Upper lobe of left lung (tissue), 4 donors: Measurements from ENCODE around the gene SH3GL2.

ENCODE experiments used
- CTCF ChIP-seq, 6 experiments: fragments of 450-650 bp in 4 of 6; fragments of 200-600 bp in 2 of 6; sonication (generic) in 2 of 6; IDR thresholded peaks; one replicate each; pipeline ENCODE4 v1.5.1; 2016 to 2019; ENCODE audit warnings: antibody characterized with exemption in 6 of 6
- EP300 ChIP-seq, 4 donors: sonication (generic); formaldehyde crosslinking; IDR thresholded peaks; one replicate each; pipeline ENCODE4 v1.5.1; 2017; ENCODE audit warnings: antibody characterized with exemption in 4 of 4, control low read depth in 2 of 4
- POLR2A ChIP-seq, 4 donors: fragments of 450-650 bp; IDR thresholded peaks; one replicate each; pipeline ENCODE4 v1.5.1; 2016 to 2017; ENCODE audit warnings: antibody characterized with exemption in 4 of 4, mild to moderate bottlenecking in 2 of 4
- POLR2AphosphoS5 ChIP-seq, 2 donors: sonication (generic); formaldehyde crosslinking; IDR thresholded peaks; one replicate each; pipeline ENCODE4 v1.5.1; 2017; ENCODE audit warnings: antibody characterized with exemption in 2 of 2

GRCh38 chr9:17772223-17772622 is 193.4 kb downstream of the SH3GL2 start:
- TF ChIP-seq POLR2AphosphoS5 (IDR thresholded peaks at IDR 0.05) = no peak
- no peak for TF ChIP-seq CTCF (IDR thresholded peaks at IDR 0.05)
- no peak for TF ChIP-seq POLR2A (IDR thresholded peaks at IDR 0.05)
- no peak for TF ChIP-seq EP300 (IDR thresholded peaks at IDR 0.05)
